CD4-positive, alpha-beta T cell treated with Interleukin-4 for 1 hour (primary cell): ENCODE data around the gene NOLC1.

Experiments used
- DNase-seq, 2 donors: peaks; one replicate each; pipeline ENCODE4 v3.0.0-alpha.2; 2020 to 2022

Gene NOLC1

GRCh38 chr10:102211615-102212299, 59.6 kb downstream of the NOLC1 start:
- no peak for DNase-seq
